Upper lobe of left lung (tissue), 6 donors: ENCODE data around the gene SHLD1. TPM values are rescaled to one million over a fixed set of nuclear protein-coding genes. Genes with fewer than 3 reads are reported as not detected.

Source experiments
- ATAC-seq, 2 donors: fragments of 200-7000 bp; cut with Tn5 transposase; one replicate each; pipeline ENCODE4 v1.9.1; 2022; ENCODE audit warnings: mild to moderate bottlenecking in 2 of 2, moderate library complexity in 2 of 2; ENCODE audit not compliant: low FRiP score in 2 of 2
- DNase-seq, 2 donors: peaks; one replicate each; pipeline ENCODE4 v3.0.0-alpha.2; 2019 to 2020
- H3K27ac ChIP-seq, 4 donors: fragments of 200-600 bp; sonication (generic); one replicate each; pipeline ENCODE4 v1.5.1; 2016 to 2019
- H3K27me3 ChIP-seq, 4 donors: fragments of 200-600 bp; sonication (generic); one replicate each; pipeline ENCODE4 v1.5.1; 2017 to 2019
- H3K36me3 ChIP-seq, 4 donors: fragments of 200-600 bp; sonication (generic); one replicate each; pipeline ENCODE4 v1.5.1; 2016 to 2019
- H3K4me1 ChIP-seq, 4 donors: fragments of 200-600 bp; sonication (generic); one replicate each; pipeline ENCODE4 v1.5.1; 2018 to 2019
- H3K4me3 ChIP-seq, 4 donors: fragments of 200-600 bp; sonication (generic); one replicate each; pipeline ENCODE4 v1.5.1; 2017 to 2019; ENCODE audit warnings: mild to moderate bottlenecking in 2 of 4, moderate library complexity in 1 of 4
- H3K9me3 ChIP-seq, 4 donors: fragments of 200-600 bp; sonication (generic); one replicate each; pipeline ENCODE4 v1.5.1; 2018 to 2019
- EP300 ChIP-seq, 4 donors: sonication (generic); formaldehyde crosslinking; IDR thresholded peaks; one replicate each; pipeline ENCODE4 v1.5.1; 2017; ENCODE audit warnings: antibody characterized with exemption in 4 of 4, control low read depth in 2 of 4
- POLR2A ChIP-seq, 4 donors: fragments of 450-650 bp; IDR thresholded peaks; one replicate each; pipeline ENCODE4 v1.5.1; 2016 to 2017; ENCODE audit warnings: antibody characterized with exemption in 4 of 4, mild to moderate bottlenecking in 2 of 4
- POLR2AphosphoS5 ChIP-seq, 2 donors: sonication (generic); formaldehyde crosslinking; IDR thresholded peaks; one replicate each; pipeline ENCODE4 v1.5.1; 2017; ENCODE audit warnings: antibody characterized with exemption in 2 of 2
- WGBS, 2 donors: methylation state at CpG; one replicate each; pipeline ENCODE4 v1.1.5; 2017 to 2018; 5-methylcytosine and 5-hydroxymethylcytosine counted together
- total RNA-seq, 6 donors: library from RNA; depleted of rRNA in 4 of 6; stranded (reverse); fragments of >200 nt in 4 of 6; gene quantifications; one replicate each; pipeline versions ENCODE4 v1.1.0 to v1.2.1, GENCODE V29; 2016 to 2021
- TF ChIP-seq, protein P1 (sequence below), 6 experiments: fragments of 450-650 bp in 4 of 6; fragments of 200-600 bp in 2 of 6; sonication (generic) in 2 of 6; IDR thresholded peaks; one replicate each; pipeline ENCODE4 v1.5.1; 2016 to 2019; ENCODE audit warnings: antibody characterized with exemption in 6 of 6
- donor health status: DM: no; HTN: no; CAD: no; lungs with moderate emphysema.
- donor health status: DM: no; HTN: yes; CAD: no; lungs with severe emphysema.

The SHLD1 gene
- total RNA-seq, 6 donors from 2014 or later: 3.1 to 5.6 (median 4.5) TPM

DNA sequence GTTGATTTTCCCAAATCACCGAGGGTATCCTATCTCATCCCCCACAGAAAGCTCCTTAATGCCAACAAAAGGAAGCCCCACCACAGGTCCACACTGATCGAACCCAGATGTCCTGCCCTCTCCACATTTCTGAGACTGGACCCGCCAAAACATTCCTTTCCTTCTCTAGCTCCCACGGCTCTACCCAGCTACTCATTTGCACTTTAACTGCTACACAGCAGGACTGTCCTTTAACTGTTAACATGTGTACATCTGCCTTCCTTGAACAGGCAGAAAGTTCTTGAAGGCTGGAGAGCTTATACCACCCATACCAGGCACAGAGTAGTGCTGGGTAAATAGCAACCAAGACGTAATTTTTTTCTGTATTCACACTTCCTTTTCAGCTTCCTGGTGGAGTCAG, 131.5 kb downstream of the SHLD1 start:
- Histone ChIP-seq H3K4me1 (peaks cover 0 to 3% (median 0%) of the 10 kb centered on the region in 4 donors), H3K36me3 (no peaks in the 10 kb centered on the region), H3K4me3 (no peak overlapping the region), H3K9me3 (no peaks in the 10 kb centered on the region), H3K27ac (no peak overlapping the region), H3K27me3 (no peaks in the 10 kb centered on the region)
- TF ChIP-seq EP300 (IDR thresholded peaks at IDR 0.05) (no peak), POLR2AphosphoS5 (IDR thresholded peaks at IDR 0.05) (no peak), POLR2A (IDR thresholded peaks at IDR 0.05) (no peak)
- TF ChIP-seq, protein P1, sequence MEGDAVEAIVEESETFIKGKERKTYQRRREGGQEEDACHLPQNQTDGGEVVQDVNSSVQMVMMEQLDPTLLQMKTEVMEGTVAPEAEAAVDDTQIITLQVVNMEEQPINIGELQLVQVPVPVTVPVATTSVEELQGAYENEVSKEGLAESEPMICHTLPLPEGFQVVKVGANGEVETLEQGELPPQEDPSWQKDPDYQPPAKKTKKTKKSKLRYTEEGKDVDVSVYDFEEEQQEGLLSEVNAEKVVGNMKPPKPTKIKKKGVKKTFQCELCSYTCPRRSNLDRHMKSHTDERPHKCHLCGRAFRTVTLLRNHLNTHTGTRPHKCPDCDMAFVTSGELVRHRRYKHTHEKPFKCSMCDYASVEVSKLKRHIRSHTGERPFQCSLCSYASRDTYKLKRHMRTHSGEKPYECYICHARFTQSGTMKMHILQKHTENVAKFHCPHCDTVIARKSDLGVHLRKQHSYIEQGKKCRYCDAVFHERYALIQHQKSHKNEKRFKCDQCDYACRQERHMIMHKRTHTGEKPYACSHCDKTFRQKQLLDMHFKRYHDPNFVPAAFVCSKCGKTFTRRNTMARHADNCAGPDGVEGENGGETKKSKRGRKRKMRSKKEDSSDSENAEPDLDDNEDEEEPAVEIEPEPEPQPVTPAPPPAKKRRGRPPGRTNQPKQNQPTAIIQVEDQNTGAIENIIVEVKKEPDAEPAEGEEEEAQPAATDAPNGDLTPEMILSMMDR (IDR thresholded peaks at IDR 0.05): no peak
- DNase-seq: no peak
- no peak for ATAC-seq
- WGBS, 2 donors: 38 to 57% methylated on average over 5 of the region's 5 CpGs

DNA sequence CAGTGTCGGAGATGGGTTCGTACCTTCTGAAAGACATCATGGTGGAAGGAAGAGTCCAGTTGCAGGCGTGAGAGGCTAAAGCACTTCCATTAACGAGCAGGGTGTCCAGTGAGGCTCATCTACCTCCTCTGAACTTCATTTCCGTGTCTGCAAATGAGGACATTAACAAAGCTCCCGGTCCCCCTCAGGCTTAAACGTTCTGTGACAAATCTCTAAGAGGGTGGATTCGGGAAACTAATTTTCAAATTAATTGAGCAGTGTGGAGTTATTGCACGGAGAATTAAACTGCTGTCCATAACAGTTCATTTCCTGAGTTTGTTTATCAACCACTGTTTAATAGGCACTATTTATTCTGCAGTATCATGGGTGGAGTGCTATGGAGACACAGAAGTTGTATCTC, 132.0 kb downstream of the SHLD1 start:
- Histone ChIP-seq H3K36me3 (no peaks in the 10 kb centered on the region), H3K27me3 (no peaks in the 10 kb centered on the region), H3K4me1 (peaks cover 0 to 3% (median 0%) of the 10 kb centered on the region in 4 donors), H3K27ac (no peak overlapping the region), H3K4me3 (no peak overlapping the region), H3K9me3 (no peaks in the 10 kb centered on the region)
- no peak for ATAC-seq
- DNase-seq: no peak
- no peak for TF ChIP-seq POLR2AphosphoS5 (IDR thresholded peaks at IDR 0.05)
- TF ChIP-seq, protein P1 (IDR thresholded peaks at IDR 0.05): no peak
- no peak for TF ChIP-seq EP300 (IDR thresholded peaks at IDR 0.05)
- TF ChIP-seq POLR2A (IDR thresholded peaks at IDR 0.05): no peak
- WGBS, 2 donors: 56 to 63% methylated on average over 9 of the region's 9 CpGs

DNA sequence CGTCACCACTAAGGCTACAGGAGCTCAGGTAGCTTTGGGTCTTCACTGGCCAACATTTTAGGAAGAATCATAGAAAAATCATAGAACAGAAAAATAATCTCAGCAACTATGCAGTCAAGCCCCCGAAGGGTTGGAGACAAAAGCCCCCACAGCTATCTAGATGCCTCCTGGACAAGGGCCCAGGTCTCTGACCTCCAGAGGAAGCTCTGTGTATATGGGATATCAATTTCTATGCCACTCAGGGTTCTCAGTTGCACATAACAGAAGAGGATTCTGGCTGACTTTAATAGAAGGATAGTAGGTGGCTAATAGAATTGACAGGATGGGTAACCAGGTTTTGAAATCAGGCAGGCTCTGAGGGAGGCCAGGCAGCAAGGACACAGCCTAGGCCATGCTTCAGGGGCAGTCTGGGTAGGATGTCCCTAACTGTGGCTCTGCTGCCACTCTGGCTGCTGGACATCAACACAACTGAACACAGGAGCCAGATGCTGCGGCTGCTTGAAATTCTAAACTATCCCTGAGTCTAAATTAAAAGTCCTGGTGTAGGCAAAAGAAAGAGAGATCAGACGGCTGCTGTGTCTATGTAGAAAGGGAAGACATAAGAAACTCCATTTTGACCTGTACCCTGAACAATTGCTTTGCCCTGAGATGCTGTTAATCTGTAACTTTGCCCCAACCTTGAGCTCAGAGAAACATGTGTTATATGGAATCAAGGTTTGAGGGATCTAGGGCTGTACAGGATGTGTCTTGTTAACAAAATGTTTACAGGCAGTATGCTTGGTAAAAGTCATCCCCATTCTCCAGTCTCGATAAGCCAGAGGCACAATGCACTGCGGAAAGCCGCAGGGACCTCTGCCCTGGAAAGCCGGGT, 134.5 kb downstream of the SHLD1 start:
- H3K27me3 ChIP-seq: no peaks in the 10 kb centered on the region
- H3K9me3 ChIP-seq: no peaks in the 10 kb centered on the region
- no peaks in the 10 kb centered on the region for H3K36me3 ChIP-seq
- TF ChIP-seq, protein P1 (IDR thresholded peaks at IDR 0.05): no peak
- TF ChIP-seq EP300 (IDR thresholded peaks at IDR 0.05) (no peak), POLR2AphosphoS5 (IDR thresholded peaks at IDR 0.05) (no peak)
- H3K27ac ChIP-seq: no peak overlapping the region
- no peak for DNase-seq
- peak in 1 of 2 donors; percentile 43 for ATAC-seq
- peaks cover 0 to 3% (median 0%) of the 10 kb centered on the region in 4 donors for H3K4me1 ChIP-seq
- no peak overlapping the region for H3K4me3 ChIP-seq
- 88 to 89% methylated on average over 8 of the region's 8 CpGs for WGBS, 2 donors

DNA sequence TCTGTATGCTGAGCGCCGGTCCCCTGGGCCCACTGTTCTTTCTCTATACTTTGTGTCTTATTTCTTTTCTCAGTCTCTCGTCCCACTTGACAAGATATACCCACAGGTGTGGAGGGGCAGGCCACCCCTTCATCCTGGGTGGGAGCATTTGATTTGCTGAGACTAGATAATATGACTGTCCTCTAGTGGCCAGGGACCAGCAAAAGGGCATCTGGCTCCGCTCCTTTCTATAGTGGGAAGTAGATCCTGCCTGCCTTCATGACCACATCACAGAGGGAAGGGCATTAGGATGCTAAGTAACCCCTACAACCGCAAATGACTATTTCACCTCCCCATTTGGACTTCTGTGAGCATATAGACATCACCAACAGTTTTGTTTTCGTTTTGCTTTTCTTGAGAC, 135.7 kb downstream of the SHLD1 start:
- Histone ChIP-seq H3K27me3 (no peaks in the 10 kb centered on the region), H3K4me1 (peaks cover 0 to 3% (median 0%) of the 10 kb centered on the region in 4 donors), H3K27ac (no peak overlapping the region), H3K36me3 (no peaks in the 10 kb centered on the region), H3K4me3 (no peak overlapping the region), H3K9me3 (no peaks in the 10 kb centered on the region)
- WGBS, 2 donors: 68 to 88% methylated on average over 6 of the region's 6 CpGs
- DNase-seq (no peak), ATAC-seq (no peak)
- TF ChIP-seq POLR2AphosphoS5 (IDR thresholded peaks at IDR 0.05): no peak
- no peak for TF ChIP-seq POLR2A (IDR thresholded peaks at IDR 0.05)
- TF ChIP-seq, protein P1 (IDR thresholded peaks at IDR 0.05): no peak
- TF ChIP-seq EP300 (IDR thresholded peaks at IDR 0.05): no peak
